Measurements from ENCODE around the gene NUDT14.

DNA sequence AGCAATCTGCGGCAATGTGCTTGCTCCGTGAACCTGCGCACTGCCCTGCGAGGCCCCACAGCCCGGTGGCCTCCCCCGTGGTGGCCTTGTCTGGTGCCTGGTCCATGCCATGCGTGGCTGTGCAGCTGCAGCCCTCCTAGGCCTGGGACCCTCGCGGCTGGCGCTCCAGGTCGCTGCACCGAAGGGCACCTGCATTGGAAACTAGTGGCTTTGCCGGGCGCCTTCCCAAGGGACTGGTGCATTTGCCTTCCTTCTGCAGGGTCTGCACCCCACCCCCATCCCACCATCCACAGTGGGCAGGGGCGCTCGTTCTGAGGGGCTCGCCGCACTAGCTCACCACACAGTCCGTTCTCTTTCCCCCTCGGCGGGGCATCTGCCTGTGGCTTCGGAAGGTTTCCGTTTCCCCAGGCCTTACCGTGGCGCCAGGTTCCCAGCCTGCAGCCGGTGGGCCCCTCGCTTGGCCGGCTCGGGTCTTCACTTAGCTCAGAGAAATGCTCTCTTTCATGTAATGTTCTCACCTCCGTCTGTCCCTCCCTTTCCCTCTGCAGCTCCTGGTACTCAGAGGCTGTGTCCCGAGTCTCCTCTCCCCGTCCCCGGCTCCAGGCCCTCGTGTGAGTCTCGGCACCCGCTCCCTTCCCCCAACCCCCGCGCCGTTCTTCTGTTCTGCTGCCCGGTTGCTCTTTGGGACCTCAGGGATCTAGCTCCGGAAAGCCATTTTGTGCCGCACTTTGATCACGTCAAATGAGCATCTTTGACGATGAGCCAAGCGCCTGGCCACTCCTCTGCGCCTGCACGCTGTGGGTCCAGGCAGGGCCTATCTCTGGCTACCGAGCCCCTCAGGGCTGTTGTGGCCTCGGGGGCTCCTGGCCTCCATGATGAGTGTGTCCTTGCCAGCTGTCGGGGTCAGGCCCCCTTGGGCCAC, 44.5 kb downstream of the NUDT14 start:
- TF ChIP-seq CTCF (IDR thresholded peaks at IDR 0.05) (no peak), POLR2AphosphoS5 (IDR thresholded peaks at IDR 0.05; ENCODE audit: low read depth, low read length) (no peak)
